22Rv1 (cell line): Measurements from ENCODE around the gene COL27A1.

Experiments used
- H3K27ac ChIP-seq: fragments of 450-650 bp; 2 replicates; pipeline ENCODE4 v1.5.1; 2017
- CTCF ChIP-seq: fragments of 450-650 bp; IDR thresholded peaks from 2 replicates; pipeline ENCODE4 v1.5.1; 2017; ENCODE audit warnings: mild to moderate bottlenecking
- ZFX ChIP-seq: fragments of 450-650 bp; IDR thresholded peaks from 2 replicates; pipeline ENCODE4 v1.6.1; 2017; ENCODE audit warnings: antibody characterized with exemption, borderline replicate concordance

The COL27A1 gene

GRCh38 chr9:114184071-114184470 lies 28.7 kb downstream of the COL27A1 start:
- no peak for TF ChIP-seq CTCF
- no peak for TF ChIP-seq ZFX
- no peak overlapping the region for H3K27ac ChIP-seq

DNA sequence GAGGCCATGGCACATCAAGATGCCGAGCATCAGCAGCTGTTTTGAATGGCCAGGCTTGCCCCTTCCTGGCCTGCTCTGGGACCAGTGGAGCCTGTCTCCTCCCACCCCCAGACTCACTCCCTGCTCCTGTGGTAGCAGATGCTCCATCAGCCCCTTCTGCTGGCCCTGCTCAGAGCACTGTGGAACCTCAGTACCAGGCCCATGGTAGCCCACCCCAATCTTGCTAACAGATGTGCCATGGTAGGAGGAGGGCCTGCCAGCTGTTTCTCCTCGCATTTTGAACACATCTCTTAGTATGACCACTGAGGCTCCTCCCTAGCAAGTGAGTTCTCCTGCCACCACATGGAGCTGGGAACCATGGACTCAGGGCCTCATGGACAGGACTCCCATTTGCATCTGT lies 29.5 kb downstream of the COL27A1 start:
- no peak overlapping the region for H3K27ac ChIP-seq
- TF ChIP-seq CTCF: no peak
- TF ChIP-seq ZFX: no peak

- H3K27ac ChIP-seq: no peak overlapping the region
- TF ChIP-seq CTCF (no peak), ZFX (no peak)
Measured at GRCh38 chr9:114185570-114186490, 30.5 kb downstream of the COL27A1 start.

- H3K27ac ChIP-seq: no peak overlapping the region
- TF ChIP-seq ZFX (no peak), CTCF (no peak)
Measured at GRCh38 chr9:114186605-114187289, 31.4 kb downstream of the COL27A1 start.

- no peak overlapping the region for H3K27ac ChIP-seq
- no peak for TF ChIP-seq ZFX
- TF ChIP-seq CTCF: no peak
Measured at GRCh38 chr9:114187827-114188226, 32.5 kb downstream of the COL27A1 start.

DNA sequence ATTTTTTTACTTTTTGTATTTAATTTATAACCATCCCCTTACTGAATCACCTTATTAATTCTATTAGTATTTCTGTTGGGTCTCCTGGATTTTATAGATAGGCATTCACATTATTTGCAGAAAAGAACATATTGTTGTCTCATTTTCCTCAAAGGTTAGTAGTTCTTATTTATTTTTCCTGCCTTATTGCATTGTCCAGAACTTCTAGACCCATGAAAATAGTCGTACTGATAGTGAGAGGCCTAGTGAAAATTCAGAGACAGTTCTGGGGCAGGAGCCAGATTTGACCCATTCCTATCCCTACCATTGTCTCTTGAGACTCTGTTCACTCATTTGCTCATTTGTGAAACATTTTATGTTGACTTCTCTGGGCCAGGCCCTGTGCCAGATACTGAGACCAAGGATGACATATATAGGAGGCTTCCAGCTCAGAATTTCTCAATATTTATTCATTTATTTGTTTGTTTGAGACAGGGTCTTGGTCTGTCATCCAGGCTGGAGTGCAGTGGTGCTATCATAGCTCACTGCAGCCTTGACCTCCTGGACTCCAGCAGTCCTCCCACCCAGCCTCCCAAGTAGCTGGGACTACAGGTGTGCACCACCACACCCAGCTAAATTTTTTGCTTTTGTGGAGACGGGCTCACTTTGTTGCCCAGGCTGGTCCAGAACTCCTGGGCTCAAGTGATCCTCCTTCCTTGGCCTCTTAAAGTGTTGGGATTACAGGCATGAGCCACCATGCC lies 34.7 kb downstream of the COL27A1 start:
- H3K27ac ChIP-seq: no peak overlapping the region
- no peak for TF ChIP-seq ZFX
- no peak for TF ChIP-seq CTCF
